ENCODE results near the gene RAB37.

GRCh38 chr17:74698069-74698468 is 39.0 kb upstream of the RAB37 start:
- TF ChIP-seq CTCF (IDR thresholded peaks at IDR 0.05) (no peak), EZH2 (IDR thresholded peaks at IDR 0.05; ENCODE audit: borderline replicate concordance, insufficient read depth, low read depth, low read length, poor library complexity, severe bottlenecking) (no peak)
